CMK (cell line): ENCODE measurements around the gene KCNA3.

Experiments used
- DNase-seq: peaks from one replicate; pipeline ENCODE4 v3.0.0-alpha.2; 2010; ENCODE audit warnings: low read depth

The KCNA3 gene

DNA sequence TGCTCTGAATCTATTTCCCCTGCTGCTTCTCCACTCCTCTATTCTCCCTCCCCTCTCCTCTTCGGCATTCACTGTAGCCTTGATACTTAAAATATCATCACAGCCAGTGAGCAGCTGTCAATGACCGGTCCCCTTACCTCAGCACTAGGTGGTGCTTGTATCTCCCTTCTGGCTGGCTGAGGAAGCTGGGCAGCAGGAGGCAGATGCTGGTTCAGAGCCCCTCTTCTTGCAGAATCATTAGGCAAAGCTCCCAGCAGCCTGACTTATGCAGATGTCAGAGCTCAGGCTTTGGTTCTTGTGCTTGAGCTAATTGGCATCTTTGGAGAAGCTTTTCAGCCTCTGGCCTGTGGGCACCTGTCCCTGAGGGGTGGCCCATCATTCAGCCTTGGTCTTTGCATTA, 36.7 kb downstream of the KCNA3 start:
- no peak for DNase-seq

GRCh38 chr1:110637475-110637874, 37.3 kb downstream of the KCNA3 start:
- no peak for DNase-seq

DNA sequence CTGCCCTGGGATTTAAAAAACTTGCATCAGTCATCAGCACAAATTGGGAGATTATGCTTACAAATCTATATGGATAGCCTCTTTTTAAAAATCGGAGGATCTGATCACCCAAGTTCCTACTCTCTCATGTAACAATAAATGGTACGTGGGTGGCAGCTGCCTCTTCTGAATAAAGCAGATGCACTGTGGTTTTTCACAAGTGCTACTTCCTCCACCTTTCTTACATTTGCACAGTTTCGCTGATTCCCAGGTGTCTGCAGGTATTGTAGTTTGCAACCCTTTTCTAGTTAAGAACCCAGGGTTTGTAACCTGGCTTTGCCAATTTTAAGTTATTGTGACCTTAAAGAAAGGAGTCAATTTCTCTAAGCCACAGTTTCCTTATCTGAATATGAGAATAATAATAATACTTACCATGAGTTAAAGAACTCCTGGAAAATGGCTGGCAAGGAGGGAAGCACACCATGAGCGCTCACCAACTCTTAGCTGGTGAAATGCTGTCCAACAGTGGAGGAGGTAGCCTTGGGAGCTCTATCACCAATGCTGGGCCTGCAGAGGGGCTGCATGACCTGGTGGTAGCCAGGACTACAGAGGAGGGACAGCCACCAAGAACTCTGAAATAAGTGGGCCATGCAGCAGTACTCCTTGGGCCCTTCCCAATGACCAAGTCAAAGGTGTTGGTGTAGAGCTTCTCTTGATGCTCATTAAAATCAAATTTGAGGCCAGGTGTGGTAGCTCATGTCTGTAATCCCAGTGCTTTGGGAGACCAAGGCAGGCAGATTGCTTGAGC, 38.4 kb downstream of the KCNA3 start:
- no peak for DNase-seq

DNA sequence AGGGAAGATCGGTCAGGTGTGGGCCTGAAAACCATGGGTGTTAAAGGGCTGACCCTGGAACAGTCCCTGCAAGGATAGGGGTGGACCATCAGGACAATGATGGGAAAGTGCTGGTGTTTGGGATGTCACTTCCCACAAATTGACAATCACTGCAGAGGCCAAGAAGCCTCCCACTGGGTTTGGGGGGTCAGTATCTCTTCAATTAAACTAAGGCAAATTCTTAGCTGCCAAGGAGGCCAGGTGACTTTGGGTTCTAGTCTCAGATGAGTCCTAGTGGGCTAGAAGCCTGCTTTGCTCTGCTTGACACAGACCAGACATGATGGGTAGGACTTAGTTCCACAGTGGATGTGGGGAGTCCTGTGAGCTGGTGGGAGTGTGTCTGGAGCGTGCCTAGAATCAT, 39.3 kb downstream of the KCNA3 start:
- no peak for DNase-seq

DNA sequence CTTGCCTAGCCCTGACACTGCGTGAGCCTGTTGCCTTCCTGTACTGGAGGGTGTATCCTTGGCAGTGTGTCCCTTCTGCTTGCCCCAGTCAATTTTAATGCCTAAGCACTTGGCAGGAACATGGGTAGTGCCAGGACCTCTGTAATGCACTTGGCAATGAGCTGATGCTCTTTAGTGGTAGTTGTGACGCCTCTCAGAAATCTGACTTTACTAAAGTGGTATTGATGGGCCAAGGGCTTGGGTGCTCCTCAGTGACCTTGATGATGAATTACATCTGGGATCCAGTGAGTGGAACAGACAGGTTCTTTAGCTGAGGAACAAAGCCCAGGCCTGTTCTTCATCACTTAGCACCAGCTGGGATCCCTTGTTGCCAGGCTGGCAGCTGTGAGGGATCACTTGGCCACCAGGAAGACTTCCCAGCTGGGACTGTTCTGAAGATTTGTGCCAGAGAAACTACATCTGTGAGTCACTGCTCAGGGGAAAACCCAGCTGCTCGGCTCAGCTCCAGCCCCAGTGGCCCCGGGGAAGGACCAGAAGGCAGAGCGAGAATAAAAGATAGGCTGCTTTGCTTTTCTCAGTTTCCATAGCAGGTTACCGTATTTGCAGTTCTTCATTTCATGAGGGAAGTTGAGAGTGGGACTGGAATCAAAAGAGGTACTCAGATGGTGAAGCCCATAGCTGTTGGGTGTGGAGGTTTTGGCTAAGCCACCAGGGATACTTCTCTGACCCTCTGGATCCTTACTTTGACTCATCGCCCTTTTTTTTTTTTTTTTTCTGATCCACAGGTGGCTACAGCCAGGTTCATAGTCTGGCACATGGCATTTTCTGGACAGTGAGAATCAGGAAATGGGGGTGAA, 40.1 kb downstream of the KCNA3 start:
- DNase-seq = no peak

DNA sequence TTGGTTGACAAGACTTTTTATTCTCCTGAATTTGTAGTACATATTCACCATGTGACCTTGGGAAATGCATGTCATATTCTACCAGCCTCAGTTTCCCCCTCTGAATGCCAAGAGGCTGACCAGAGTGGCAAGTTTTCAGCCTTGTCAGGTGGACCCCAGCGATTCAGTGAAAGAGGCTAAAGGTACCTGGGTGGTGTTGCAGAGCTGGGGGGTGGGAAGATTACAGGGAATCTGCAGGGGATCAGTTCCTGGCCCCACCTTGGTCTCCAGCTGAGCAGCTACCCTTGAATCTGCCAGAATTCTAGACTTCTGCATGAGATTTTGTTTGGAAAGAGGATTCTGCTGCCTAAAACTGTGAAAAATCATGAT, 40.7 kb downstream of the KCNA3 start:
- DNase-seq = no peak

DNA sequence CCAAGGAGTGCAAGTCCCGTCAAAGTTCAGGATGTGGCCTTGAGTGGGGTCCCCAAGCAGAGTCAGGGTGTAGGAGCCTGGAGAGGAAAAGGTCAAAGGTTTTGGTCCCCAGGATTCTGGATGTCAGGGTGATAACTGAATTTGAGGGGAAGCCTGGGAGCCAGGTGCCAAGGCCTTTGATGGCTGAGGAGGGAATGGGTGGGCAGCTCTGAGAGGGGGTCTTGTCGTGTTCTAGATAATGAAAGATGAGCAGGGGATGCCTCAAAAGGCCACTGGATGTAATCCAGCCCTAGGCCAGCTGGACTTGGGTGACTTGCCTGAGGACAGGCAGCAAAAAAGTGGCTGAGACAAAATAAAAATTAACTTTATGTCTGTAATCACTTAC, 41.1 kb downstream of the KCNA3 start:
- DNase-seq = no peak

DNA sequence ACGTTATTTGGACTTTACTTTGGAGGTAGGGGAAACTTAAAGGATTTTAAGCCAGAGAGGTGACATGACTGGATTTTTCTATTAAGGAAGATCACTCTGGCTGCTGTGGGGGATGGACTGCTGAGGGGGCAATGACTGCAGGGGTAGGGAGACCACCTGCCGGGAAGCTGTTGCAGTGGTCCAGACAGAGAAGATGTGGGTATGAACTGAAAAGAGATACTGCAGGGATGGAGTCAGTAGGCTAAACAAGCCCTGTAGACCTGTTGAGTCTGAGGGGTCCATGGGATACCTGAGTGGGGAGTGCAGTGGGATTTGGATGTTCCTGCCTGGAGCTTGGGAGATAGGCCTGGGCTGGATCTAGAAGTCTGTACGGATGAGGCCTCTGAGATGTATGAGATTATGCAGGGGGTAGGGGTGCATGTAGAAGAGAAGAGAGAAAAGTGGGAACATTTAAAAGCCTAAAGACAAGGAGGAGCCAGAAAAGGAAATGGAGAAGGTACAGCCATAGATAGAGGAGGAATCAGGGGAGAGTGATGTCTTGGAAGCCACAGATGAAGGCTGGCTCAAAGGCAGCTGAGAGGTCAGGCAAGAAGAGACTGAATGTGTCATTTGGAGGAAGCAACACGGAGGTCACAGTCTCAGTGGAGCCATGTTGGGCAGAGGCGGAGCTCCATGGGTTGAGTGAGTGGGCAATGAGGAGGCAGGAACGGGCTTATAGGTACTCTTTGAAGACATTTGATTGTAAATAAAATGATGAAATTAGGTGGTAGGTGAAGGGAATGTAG, 42.7 kb downstream of the KCNA3 start:
- DNase-seq = no peak

- peak; percentile 37 for DNase-seq
Measured at GRCh38 chr1:110630839-110631663, 43.7 kb downstream of the KCNA3 start.

- DNase-seq = no peak
Measured at GRCh38 chr1:110628323-110629105, 46.2 kb downstream of the KCNA3 start.

DNA sequence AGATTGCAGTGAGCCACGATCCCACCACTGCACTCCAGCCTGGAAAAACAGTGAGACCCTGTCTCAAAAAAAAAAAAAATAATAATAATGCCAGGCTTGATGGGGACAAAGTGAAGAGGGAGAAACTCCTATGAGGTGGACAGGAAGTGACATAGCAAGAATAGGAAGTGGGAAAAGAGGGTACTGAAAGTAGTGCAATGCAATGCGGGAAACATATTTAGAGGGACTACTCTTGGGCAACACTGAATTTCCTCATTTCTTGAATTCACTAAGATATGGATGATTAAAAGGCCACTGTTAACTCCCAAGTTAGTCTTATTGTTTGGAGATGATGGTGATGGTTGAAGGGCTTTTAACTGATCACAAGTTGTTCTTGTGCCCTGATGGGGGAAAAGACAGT, 47.0 kb downstream of the KCNA3 start:
- DNase-seq = no peak

GRCh38 chr1:110626889-110627288, 47.9 kb downstream of the KCNA3 start:
- DNase-seq = no peak
